HG03571 (cell line): Measurements from ENCODE around the gene SLC27A5.
A peak's percentile ranks its signal among the peaks of the same experiment; 100 is the strongest.
"Not testable (repeated sequence)": the region's sequence is repeated elsewhere in the genome, so short reads cannot be mapped to it uniquely, and the experiment has no call there.

ENCODE experiments used
- ATAC-seq: cut with Tn5 transposase; IDR thresholded peaks from one replicate; pipeline ENCODE4 v1.9.1; 2021; ENCODE audit not compliant: unreplicated experiment

SLC27A5 gene

DNA sequence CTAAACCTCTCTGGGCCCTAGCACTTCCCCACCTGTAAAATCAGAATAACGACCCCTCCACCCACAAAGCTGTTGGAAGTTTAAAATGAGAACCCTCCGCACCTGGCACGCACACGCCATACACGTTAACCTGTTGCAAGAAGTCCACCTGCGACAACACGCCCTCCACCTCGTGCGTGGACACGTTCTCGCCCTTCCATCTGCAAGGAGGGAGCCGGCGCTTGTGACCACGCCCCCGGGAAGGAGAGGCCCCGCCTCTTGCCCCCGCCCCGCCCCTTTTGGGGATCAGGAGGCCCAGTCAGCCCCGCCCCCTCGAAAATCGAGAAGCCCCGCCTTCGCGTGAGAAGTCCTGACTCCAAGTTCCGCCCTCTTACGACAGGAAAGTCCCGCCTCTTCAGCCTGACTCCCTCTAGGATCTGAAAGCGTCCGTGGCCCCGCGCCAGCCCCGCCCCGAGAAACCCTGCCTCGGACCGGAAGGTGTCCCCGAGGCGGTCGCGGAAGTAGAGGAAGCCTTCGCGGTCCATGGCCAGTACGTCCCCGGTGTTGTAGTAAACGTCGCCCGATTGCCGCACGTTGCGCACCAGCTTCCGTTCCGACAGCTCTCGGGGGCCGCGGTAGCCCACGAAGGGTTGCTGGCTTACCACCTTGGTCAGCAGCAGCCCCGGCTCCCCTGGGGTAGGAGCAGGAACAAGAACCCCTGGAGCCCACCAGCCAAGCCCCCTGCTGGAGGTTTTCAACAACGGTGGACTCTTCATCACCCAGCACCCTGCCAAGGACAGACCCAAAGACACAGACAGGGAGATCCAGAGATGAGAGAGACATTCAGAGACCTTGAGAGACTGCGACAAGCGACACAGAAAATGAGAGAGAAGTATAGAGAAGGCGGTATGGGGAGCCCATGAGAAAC is 12.5 kb downstream of the SLC27A5 start:
- peak; percentile 73 for ATAC-seq

DNA sequence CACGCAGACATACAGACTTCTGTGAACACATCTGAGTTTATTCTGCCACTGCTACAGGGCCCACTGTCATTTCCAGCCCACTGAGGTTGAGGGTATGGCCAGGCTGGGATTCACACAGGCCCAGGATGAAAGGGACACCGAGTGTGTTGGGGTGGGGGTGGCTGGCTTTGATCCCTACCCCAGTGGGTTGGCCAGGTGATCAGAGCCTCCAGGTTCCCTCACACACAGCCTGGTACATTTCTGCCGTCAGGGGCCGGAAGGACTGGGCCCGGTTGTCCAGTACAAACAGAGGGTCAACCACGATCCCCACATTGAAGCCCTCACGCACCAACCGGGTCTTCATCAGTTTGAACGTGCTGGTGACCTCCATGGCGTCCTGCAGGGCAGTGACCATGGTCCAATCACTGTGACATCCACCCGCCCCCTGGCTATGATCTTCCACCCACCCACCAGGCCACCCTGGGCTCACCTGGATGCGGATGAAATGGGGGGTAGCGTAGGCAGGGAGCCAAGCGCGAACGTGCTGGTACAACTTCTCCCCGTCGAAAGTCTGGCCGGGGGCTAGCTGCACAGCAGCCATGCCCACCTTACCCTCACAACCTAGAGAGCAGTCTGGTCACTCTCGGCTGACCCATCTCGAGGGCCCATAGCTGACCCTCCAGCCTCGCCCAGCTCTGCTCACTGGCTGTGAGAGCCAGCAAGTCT is 13.3 kb downstream of the SLC27A5 start:
- ATAC-seq, result peak; percentile 3

DNA sequence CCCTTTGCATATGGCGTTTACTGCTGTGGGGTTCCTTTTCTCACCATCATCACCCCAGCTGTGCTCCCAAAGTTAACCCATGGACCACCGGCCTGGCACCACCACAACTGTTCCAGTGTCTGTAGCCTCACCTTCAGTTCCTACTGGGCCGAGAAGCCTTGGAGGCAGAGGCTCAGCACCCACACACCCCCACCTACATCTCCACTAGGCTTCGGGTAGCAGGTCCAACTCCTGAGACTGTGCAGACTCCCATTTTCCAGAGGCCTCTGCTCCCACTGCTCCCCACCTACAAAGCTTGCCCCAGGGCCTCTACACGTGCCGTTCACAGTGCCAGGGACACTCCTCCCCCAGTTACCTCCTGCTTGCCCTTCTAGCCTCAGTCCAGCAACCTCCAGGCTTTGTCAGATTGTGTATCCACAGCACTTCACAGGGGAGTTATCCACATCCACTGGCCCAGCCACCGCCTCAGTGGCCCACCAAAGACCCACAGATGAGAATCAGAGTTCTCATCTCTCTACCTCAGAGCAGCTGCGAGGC is 14.1 kb downstream of the SLC27A5 start:
- no peak for ATAC-seq

DNA sequence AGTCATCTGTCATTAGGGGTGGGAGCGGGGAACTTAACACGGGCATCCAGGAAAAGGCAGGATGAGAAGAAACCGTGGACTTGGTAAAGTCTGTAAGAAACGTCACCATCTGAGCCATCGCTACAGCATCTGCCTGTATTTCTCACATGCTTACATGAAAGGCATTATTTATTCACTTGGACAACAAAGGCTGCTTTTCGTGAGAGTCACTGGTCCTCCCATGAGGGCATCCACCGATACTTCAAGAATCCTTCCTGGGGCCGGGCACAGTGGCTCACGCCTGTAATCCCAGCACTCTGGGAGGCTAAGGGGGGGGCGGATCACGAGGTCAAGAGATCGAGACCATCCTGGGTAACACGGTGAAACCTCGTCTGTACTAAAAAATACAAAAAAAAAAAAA is 19.5 kb downstream of the SLC27A5 start:
- no peak for ATAC-seq

DNA sequence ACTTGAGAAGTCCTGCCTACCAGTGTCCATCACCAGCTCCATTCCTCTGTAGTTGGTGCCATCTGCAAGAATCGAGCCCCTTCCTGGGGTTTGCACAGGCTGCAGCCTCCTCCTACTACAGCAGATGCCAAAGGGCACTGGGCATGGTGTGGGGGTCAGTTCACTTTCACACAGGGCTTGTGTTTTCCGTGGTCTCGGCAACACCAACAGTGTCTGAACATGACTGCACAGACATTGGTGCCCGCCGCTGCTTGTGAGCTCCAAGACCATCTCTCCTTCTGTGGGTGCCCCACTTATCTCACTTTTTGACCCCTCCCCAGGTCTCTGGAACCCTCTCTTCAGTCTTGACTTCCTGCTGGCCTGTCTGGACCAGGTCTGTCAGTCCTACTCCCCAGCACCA is 20.4 kb downstream of the SLC27A5 start:
- ATAC-seq, result no peak

DNA sequence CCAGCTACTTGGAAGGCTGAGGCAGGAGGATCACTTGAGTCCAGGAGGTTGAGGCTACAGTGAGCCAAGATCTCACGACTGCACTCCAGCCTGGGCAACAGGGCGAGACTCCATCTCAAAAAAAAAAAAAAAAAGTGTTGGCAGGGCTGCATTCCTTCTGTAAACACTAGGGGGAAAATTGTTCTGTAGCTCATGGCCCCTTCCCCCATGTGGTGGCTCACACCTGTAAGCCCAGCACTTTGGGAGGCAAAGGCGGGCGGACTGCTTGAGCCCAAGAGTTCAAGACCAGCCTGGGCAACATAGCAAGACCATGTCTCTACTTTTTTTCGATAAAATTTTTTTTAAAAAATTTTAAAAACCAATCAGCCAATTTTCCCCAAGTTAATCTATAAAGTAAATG is 27.4 kb downstream of the SLC27A5 start:
- ATAC-seq, result not testable (repeated sequence)

DNA sequence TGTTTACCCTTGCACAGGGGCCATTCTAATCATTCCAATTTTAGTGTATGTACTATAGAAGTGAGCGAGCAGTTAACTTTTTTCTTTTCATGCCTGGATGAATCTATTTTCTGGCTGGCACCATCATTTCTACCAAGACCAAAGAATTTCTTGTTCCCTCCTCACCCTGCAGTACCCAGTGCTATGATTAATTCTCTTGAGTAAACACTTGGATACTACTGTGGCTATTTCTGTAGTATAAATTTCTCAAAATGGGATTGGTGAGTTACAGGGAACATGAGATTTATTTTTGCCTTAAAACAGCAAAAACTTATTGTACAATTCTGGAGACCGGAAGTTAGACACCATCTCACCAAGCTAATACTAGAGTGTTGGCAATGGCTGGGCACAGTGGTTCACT is 28.0 kb downstream of the SLC27A5 start:
- no peak for ATAC-seq

DNA sequence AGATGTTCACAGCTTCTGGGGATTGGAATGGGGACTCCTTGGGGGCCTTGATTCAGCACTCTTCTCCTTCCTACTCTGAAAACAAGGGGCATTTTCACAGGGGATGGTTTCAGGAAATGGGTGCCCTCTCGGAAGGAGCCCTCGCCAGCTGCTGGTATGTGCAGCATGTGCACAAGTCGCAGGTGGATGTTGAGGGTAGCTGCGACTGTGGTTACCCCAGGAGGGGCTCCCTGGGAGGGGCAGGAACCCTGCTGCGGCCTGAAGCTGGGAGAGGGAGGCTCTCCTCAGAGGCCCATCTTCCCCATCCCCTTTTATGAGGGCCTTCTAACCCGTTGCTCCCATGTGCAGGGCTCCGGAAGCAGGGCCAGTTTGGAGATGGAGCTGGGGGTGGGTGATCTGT is 29.4 kb downstream of the SLC27A5 start:
- ATAC-seq, result no peak

DNA sequence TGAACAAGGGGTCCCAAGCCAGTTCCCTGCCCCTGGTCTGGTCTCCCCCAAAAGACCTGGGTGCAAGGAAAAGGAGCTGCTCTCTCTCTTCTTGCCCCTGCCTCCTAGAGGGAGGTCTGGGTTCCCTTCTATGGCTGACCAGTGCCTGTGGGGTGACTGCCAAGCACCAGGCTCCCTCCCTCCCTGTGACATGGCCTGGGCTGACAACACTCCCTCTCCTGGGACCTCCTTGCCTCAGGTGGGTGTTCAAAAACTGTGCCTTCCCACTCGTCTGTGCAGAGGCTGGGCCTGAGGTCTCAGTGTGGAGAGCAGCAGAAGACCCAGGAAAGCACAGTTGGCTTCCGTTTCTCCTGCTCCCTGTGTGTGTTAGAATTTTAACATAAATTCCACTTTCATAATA is 31.0 kb downstream of the SLC27A5 start:
- ATAC-seq, result no peak

DNA sequence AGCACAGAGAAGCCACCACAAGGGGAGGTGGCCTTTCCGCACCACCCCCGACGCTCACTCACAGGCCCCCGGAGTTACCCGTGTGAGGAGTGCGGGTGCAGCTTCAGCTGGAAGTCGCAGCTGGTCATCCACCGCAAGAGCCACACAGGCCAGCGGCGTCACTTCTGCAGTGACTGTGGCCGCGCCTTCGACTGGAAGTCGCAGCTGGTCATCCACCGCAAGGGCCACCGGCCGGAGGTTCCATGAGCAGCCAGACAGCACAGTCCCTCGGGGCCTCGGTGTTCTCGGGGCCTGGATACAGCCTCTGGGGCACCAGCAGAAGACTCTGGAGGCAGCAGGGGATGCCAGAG is 31.3 kb downstream of the SLC27A5 start:
- no peak for ATAC-seq

DNA sequence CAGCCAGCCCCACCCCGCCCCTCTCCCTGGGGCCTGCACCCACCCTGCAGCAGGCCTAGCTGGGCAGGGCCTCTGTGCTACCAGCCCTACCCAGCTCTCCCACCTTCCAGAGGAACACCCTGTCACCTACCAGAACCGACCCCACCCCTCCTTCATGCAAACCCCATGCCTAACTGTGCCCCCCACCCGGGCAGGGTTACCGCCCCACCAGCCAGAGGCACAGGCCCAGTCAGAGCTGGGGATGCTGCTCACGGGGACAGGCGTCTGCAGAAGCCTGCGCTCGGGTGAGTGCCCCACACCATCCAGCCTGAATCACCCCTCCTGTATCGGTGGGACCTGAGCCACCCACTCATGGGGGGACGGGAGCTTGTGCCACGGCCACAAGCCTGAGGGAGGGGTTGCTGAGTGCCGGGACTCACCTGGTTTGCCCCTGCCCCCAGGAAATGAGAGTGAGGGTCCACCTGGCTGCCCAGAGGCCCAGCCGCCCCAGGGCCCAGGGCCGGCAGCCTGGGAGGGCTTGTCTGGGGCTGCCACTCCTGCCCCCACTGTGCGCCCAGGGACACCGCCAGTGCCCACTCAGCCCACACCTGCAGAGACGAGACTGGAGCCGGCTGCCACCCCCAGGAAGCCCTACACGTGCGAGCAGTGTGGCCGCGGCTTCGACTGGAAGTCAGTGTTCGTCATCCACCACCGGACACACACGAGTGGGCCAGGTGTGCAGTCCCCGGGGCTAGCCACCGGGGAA is 31.9 kb downstream of the SLC27A5 start:
- no peak for ATAC-seq

DNA sequence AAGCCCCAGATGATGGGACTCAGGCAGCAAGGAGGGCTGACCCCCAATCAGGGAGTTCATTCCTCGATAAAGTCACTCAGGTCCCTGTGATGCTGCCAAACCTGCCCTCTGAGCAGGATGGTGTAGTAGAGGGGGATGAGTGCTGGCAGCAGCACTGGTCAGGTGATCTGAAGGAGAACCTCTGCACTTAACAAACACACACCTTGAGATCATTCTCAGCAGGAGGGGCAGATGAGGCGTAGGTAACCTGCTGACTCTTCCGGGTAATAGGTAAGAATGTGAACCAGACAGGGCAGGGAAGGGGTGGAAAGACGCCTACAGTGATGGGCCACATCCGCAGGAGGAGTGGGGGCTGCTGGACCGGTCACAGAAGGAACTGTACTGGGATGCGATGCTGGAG is 32.5 kb downstream of the SLC27A5 start:
- no peak for ATAC-seq

DNA sequence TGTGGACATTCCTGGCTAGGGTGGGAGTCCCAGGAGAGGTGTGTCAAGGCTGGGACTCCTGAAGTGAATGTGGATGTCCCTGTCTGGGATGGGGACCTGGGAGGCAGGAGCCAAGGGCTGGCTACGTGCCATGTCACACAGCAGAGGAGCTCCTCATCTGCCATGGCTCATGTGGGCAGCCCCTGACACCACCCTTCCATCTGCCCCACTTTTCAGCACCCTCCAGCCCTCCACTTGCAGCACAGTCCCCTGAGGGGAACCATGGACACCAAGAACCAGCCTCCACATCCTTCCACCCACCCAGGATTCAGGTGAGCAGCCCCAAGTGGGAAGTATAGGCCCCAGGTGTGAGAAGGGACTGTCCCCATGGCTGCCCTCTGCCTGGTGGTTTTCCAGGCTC is 33.9 kb downstream of the SLC27A5 start:
- ATAC-seq, result no peak

DNA sequence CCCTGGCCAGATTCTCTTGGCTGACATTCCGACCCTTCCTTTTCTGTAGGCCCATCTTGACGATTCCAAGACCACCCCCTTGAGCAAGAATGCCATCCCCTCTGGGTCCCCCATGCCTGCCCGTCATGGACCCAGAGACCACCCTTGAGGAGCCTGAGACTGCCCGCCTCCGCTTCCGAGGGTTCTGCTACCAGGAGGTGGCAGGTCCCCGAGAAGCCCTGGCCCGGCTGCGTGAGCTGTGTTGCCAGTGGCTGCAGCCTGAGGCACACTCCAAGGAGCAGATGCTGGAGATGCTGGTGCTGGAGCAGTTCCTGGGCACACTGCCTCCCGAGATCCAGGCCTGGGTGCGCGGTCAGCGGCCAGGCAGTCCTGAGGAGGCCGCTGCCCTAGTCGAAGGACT is 34.7 kb downstream of the SLC27A5 start:
- no peak for ATAC-seq

DNA sequence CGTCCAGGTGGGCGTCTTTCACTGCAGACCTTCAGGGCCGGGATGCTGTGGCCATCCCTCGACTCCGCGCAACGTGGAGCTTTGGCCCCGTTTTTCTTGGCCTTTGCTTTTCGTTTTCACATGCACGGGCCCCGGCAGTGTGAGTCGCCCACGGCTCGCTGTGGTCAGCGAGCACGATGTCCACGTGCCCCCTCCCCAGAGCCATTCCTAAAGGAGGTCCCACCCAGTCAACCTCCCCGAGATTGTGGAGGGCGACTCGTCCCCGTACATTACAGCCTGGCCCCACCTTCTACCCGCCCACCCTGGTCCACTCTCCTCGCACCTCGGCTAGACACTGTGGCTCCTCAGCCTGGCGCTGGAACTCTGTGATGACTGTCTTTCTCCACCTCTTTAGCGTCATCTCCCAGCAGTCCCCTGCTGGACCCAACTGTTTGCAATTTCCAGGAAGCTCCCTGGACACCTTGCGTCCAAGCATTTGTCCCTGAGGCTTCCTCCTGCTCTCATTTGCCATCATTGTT is 35.2 kb downstream of the SLC27A5 start:
- no peak for ATAC-seq

DNA sequence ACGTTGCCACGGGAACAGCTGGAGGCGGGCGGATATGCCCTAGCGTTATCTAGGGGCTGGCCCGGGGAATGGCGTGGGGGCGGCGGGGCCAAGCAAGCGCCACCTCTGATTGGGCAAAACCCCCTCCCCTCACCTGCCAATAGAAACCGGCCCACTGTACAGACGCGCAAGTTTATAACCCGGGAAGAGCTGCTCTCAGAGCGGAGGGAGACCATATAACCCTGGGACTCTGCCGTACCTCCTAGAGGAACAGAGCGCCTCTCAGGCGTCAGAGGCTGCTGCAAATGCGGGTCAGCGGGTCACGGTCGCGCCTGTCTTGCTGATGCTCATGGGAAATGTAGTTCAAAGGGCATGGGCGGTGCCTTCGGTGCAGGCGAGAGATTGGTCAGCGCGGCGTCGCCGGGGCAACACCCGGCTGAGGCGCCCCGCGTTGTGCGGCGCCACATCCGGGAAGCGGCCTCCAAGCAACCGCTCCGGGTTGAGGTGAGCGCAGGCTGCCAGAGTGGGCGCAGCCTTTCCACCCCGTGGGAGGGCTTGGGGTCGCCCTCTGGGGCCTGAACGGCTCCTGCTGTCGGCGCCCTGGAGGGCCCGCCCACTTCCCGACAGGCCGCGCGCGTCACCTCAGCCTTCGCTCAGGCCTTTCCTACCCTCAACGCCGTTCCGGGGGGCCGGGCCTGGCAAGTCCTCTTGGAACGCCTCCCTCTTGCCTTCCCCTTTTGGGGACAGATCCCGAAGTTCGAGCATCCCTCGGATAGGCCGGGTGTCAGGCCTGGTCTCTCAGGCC is 35.9 kb downstream of the SLC27A5 start, which contains the start of gene ZNF446:
TSS of gene ZNF446 (plus strand) at position 639 of the 784 bp plus-strand sequence. CDS start 867 bp downstream, outside the sequence.
- ATAC-seq, result peak; percentile 77

DNA sequence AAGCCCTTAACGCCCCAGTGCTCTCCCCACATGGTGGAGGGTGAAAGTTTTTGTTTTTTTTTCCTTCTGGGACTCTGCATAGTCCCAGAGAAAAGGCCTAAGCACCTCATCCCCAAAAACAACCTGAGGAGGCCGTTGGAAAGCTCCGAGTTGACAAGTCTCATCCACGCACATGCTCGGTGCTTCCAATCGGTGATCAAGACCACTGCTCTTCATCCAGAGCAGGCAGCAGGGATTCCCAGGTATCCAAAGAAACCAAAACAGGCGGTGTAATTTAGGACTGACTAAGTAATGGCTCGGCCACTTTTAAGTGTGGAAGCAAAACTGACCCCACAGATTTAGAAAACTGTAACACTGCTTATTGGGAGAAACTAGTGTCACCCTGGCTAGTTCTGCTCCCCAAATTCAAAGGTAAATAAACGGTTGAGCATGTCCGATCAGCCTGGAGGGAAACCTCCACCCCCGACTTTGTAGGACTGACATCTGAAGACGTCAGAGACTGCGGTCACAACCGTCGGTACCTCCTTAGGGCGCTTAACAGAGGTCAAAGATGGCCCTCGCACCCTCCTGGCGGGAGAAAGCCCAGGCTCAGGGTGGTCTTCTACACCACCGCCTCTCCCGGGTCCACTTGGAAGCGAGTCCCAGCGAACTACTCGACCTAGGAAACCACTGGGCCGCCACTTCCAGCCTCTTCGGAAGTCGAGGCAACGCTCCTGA is 36.6 kb downstream of the SLC27A5 start:
- no peak for ATAC-seq

DNA sequence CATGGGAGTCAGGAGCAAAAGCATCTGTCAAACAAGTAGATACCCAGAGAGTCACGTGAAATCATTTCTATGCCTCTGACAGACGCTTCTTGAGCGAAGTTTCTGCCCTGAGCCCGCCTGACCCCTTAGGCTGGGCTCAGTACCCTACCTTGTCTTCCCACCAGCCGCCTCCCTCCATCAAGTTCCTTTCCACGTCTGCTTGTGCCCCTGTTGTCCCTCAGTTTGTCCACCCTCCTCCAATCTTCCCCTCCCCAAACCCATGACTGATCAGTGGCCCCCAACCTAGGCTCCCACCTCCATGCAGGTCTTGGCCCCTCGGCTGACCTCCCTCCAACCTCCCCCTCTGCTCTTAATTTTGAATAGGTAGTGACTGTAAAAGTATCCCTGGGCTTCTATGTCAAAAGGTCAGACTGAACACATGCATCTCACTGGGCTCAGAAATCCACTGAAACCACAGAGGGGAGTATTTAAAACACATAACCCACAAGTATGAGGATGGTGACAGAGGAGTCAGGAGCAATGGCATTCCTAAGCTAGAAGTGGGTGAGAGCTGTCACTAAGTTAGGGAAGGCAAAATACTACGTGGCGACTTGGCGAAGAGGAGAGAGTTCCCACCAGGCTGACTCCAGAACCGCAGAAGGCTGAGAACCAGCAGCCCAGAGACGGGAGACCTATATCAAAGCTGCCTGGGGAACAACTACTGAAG is 37.3 kb downstream of the SLC27A5 start:
- no peak for ATAC-seq

DNA sequence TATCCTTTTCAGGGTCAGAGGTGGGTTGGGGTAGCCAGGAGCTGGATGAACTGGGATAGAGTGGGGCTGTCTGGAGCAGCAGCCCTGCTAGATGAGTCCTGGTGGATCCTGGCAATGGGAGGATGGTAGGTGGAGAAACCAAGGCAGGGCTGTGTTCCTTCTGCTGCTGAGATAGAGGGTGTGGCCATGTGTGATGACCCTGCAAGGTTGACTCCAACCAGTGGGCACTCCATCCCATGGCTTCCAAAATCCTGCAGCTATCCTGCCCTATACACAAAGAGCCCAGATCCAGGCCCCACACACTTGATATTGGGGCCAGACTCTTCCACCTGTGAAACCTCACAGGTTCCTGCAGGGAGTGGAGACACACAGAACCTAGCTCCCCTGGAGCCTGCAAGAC is 38.0 kb downstream of the SLC27A5 start:
- no peak for ATAC-seq
